Brain microvascular endothelial cell (primary cell): ENCODE measurements around the gene SLC30A4.

ENCODE experiments used
- DNase-seq: peaks from one replicate; pipeline ENCODE4 v3.0.0-alpha.2; 2020
- H3K27ac ChIP-seq: fragments of 250-450 bp; sonication (Bioruptor Pico); 2 replicates; pipeline ENCODE4 v1.5.1; 2020; ENCODE audit warnings: mild to moderate bottlenecking, moderate library complexity
- H3K27me3 ChIP-seq: fragments of 250-450 bp; sonication (Bioruptor Pico); replicated peaks from 2 replicates; pipeline ENCODE4 v1.5.1; 2020; ENCODE audit warnings: mild to moderate bottlenecking
- H3K36me3 ChIP-seq: fragments of 250-450 bp; sonication (Bioruptor Pico); replicated peaks from 2 replicates; pipeline ENCODE4 v1.5.1; 2020; ENCODE audit warnings: mild to moderate bottlenecking
- H3K4me3 ChIP-seq: 2 replicates; pipeline ENCODE4 v1.5.1; 2011; ENCODE audit warnings: low read depth, mild to moderate bottlenecking, control low read depth, low read length, moderate library complexity
- in situ Hi-C: cut with HindIII; loops from 2 replicates; pipeline ENCODE4 v1.10.0; 2017; ENCODE audit warnings: low sequenced_read_pairs, low pct_ligation_motif_present
- TF ChIP-seq, protein P1 (sequence below): IDR thresholded peaks from 2 replicates; pipeline ENCODE4 v1.5.1; 2011; ENCODE audit warnings: low read depth, mild to moderate bottlenecking, moderate library complexity, low read length, control low read depth, inconsistent platforms; ENCODE audit errors: missing control alignments

Gene SLC30A4

DNA sequence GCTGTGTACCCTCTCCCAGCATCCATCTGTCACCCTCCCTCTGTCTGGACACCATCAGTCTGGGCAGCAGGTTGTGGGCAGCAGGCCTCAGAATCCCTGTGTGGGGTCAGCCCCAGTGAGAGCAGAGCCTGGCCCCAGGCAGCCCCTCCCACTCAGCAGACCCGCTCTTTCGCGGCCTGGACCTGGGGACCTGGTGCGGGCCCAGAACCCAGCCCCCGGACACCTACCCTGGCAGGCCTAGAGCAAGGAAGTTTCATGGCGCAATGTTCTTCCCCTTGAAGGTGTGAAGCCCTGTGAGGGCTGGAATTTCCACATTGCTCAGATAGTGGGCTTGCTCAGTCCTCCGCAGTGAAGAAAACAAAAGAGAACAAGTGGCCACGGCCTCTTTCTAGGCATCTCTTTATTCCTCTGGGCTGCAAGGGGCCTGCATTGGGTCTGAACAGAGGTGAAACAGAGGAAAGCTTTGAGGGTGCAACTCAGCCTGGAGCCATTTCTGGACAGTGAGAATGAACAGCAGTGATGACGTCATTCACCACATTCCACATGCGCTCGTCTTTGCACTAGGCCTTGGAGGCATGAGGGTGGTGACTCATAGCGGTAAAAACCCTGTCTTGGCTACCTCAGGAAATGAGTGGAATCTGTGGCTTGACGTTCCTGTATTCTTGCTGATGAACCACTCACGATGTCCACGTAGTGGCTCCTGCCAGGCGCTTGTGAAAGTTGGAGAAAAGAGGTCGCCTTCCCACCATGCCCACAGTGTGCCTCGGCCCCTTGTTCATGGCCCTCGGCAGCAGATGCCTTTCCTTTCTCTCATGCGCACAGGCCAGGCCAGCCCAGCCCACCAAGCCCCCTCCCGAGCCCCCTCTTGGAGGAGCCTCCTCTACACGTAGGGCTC lies 66.1 kb downstream of the SLC30A4 start:
- H3K27ac ChIP-seq, result peak overlapping the region; percentile 91
- H3K27me3 ChIP-seq, result no peaks in the 10 kb centered on the region
- peak; percentile 100 for DNase-seq
- peak overlapping the region; percentile 20 for H3K4me3 ChIP-seq
- TF ChIP-seq, protein P1, sequence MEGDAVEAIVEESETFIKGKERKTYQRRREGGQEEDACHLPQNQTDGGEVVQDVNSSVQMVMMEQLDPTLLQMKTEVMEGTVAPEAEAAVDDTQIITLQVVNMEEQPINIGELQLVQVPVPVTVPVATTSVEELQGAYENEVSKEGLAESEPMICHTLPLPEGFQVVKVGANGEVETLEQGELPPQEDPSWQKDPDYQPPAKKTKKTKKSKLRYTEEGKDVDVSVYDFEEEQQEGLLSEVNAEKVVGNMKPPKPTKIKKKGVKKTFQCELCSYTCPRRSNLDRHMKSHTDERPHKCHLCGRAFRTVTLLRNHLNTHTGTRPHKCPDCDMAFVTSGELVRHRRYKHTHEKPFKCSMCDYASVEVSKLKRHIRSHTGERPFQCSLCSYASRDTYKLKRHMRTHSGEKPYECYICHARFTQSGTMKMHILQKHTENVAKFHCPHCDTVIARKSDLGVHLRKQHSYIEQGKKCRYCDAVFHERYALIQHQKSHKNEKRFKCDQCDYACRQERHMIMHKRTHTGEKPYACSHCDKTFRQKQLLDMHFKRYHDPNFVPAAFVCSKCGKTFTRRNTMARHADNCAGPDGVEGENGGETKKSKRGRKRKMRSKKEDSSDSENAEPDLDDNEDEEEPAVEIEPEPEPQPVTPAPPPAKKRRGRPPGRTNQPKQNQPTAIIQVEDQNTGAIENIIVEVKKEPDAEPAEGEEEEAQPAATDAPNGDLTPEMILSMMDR, result no peak
- in situ Hi-C loops, result no loop called here
- H3K36me3 ChIP-seq, result no peaks in the 10 kb centered on the region

DNA sequence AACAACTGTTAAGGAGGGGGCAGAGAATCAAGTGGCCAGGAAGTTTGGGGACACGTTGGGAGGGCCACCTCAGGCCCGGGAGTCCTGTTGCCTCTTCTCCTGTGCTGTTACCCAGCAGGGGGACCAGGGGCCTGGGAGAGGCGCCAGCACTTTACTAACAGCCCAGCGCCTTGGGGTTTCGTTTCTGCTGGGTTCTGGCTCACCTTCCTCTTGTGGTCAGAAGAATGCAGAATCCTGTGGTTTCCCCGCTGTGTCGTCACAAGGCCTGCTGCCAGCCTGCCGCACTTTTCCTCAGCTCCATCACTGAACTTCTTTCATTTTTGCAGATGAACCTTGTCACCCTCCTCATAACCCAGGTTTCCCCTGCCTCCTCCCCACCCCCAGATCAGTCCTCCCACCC lies 67.7 kb downstream of the SLC30A4 start:
- TF ChIP-seq, protein P1, result peak; percentile 45
- H3K27ac ChIP-seq, result peak overlapping the region; percentile 51
- in situ Hi-C loops, result no loop called here
- H3K27me3 ChIP-seq, result no peaks in the 10 kb centered on the region
- no peaks in the 10 kb centered on the region for H3K36me3 ChIP-seq
- peak; percentile 93 for DNase-seq
- H3K4me3 ChIP-seq, result no peak overlapping the region

DNA sequence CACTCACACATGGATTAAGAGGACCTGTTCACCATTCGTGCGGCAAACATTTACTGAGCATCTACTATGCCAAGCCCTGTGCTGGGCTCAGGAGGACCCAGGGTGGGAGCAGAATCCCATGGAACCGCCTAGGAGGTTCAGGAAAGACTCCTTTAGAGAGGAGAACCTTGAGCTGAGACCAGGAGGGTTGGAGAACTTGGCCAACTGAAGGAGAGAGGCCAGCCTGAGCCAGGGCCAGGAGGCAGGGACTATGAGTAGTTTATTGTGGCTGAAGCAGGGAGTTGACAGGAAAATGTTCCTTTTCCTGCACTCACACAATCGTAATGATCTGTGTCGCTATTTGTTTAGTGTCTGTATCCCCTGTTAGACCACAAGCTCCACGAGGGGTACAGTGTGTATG lies 71.3 kb downstream of the SLC30A4 start:
- no peak overlapping the region for H3K4me3 ChIP-seq
- no peaks in the 10 kb centered on the region for H3K36me3 ChIP-seq
- no peak overlapping the region for H3K27ac ChIP-seq
- DNase-seq, result no peak
- no peaks in the 10 kb centered on the region for H3K27me3 ChIP-seq
- TF ChIP-seq, protein P1, result no peak
- in situ Hi-C loops, result no loop called here

DNA sequence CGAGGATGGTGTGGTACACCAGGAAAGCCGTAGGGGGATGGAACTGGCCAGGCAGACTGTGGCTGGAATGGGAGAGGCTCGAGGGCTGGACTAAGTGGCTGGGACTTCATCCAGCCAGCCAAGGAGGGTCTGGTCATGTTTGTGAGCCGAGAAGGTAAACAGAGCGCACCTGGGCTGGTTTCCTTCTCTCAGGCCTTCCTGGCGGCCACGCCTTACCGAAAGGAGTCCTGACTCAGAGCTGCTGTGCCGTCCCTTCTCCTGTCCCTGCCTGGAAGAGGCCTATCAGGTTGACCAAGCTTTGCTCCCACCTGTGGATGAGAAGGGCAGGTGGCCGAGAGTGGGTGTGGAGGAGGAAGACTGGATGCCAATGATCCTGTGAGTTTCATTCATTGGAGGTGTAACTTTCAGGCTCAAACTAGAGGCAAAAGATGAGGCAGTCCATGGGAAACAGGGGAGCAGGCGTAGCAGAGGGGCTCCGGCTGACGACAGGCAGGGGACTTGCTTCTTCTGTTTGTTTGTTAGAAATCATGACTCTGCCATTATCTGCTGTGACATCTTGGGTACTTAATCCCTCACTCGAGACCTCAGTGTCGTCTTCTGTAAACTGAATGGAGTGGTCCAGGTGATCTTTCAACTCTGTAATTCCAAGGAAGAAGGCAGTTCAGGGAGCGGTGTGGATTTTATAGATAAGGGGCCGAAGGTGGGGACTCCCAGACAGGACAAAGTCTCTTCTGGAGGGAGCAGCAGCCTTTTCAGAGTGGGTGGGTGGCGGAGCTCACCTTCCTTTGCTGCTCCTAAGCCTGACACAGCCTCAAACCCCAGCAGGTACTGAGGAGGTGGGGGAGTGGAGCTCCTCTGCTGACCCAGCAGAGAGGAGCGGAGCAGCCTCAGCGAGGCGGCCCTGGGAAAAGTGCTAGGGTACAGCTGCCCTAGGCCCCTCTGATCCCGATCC lies 72.4 kb downstream of the SLC30A4 start:
- Histone ChIP-seq H3K27me3 (no peaks in the 10 kb centered on the region), H3K27ac (no peak overlapping the region), H3K36me3 (no peaks in the 10 kb centered on the region), H3K4me3 (no peak overlapping the region)
- TF ChIP-seq, protein P1, result no peak
- DNase-seq, result no peak
- in situ Hi-C loops, result no loop called here

DNA sequence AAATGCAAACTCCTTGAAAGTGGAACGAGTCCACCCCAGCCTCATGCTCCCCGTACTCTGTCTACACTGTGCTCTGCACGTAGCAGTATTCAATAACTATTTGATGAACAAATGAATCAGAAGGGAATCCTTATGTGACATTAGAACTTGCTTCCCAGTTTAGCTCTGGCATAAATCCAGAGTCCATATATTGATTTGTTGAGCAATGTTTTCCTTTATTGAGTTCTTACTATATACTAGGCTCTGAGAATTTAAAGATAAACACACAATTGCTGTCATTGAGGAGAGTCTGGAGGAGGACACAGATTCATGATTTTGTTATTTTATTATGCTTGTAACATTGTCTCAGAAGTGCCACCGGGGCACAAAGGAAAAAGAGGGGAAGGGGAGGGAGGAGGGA lies 73.2 kb downstream of the SLC30A4 start:
- TF ChIP-seq, protein P1, result no peak
- Histone ChIP-seq H3K27me3 (no peaks in the 10 kb centered on the region), H3K27ac (no peak overlapping the region), H3K4me3 (no peak overlapping the region), H3K36me3 (no peaks in the 10 kb centered on the region)
- in situ Hi-C loops, result no loop called here
- DNase-seq, result no peak
